ENCODE results near the gene ZBTB21. TPM values are rescaled to one million over a fixed set of nuclear protein-coding genes. Genes with fewer than 3 reads are reported as not detected.
A peak's percentile ranks its signal among the peaks of the same experiment; 100 is the strongest.

Gene ZBTB21
- total RNA-seq, 2 donors from 2014 or later, result 17.3 to 23.1 TPM

- H3K27me3 ChIP-seq (ENCODE audit: control insufficient read depth, insufficient read depth, low read length, poor library complexity, severe bottlenecking), result no peaks in the 10 kb centered on the region
- peaks cover 12% of the 10 kb centered on the region for H3K4me1 ChIP-seq (ENCODE audit: control insufficient read depth, insufficient read depth, low read length)
- DNase-seq, result no peak
- TF ChIP-seq CTCF (conservative IDR thresholded peaks at IDR 0.05), result no peak
- peaks cover 32% of the 10 kb centered on the region for H3K4me1 Mint-ChIP-seq
- no peaks in the 10 kb centered on the region for H3K9me3 Mint-ChIP-seq
- no peak overlapping the region for H3K4me3 ChIP-seq (ENCODE audit: low read length)
- no peak overlapping the region for H3K27ac ChIP-seq (ENCODE audit: low read depth, low read length)
- peaks cover 12% of the 10 kb centered on the region for H3K27me3 Mint-ChIP-seq (ENCODE audit: insufficient read depth)
- no peak overlapping the region for H3K27ac Mint-ChIP-seq
- no peaks in the 10 kb centered on the region for H3K36me3 ChIP-seq (ENCODE audit: control insufficient read depth, insufficient read depth, low read length)
- peaks cover under 1% of the 10 kb centered on the region for H3K9me3 ChIP-seq (ENCODE audit: control insufficient read depth, low read length)
- 93% methylated on average over 3 to 11 of the region's 11 CpGs for WGBS, 2 experiments (ENCODE audit: insufficient coverage in 1 of 2, insufficient read length in 1 of 2)
- no peaks in the 10 kb centered on the region for H3K36me3 Mint-ChIP-seq (ENCODE audit: low read depth)
- no peak overlapping the region for H3K4me3 Mint-ChIP-seq
- H3K9ac ChIP-seq (ENCODE audit: extremely low read depth, low read length, poor library complexity, severe bottlenecking), result no peak overlapping the region
Observed at GRCh38 chr21:42058631-42059111, 48.5 kb upstream of the ZBTB21 start.

- no peak overlapping the region for H3K4me3 Mint-ChIP-seq
- Histone ChIP-seq H3K4me1 (ENCODE audit: control insufficient read depth, insufficient read depth, low read length) (peaks cover 6% of the 10 kb centered on the region), H3K9me3 (ENCODE audit: control insufficient read depth, low read length) (peaks cover 7% of the 10 kb centered on the region), H3K9ac (ENCODE audit: extremely low read depth, low read length, poor library complexity, severe bottlenecking) (no peak overlapping the region), H3K36me3 (ENCODE audit: control insufficient read depth, insufficient read depth, low read length) (no peaks in the 10 kb centered on the region), H3K27me3 (ENCODE audit: control insufficient read depth, insufficient read depth, low read length, poor library complexity, severe bottlenecking) (no peaks in the 10 kb centered on the region), H3K4me3 (ENCODE audit: low read length) (no peak overlapping the region), H3K27ac (ENCODE audit: low read depth, low read length) (no peak overlapping the region)
- H3K9me3 Mint-ChIP-seq, result peaks cover 6% of the 10 kb centered on the region
- peaks cover 12% of the 10 kb centered on the region for H3K27me3 Mint-ChIP-seq (ENCODE audit: insufficient read depth)
- H3K36me3 Mint-ChIP-seq (ENCODE audit: low read depth), result no peaks in the 10 kb centered on the region
- peaks cover 26% of the 10 kb centered on the region for H3K4me1 Mint-ChIP-seq
- 90% methylated on average over 11 of the region's 11 CpGs for WGBS, 2 experiments (ENCODE audit: insufficient coverage in 1 of 2, insufficient read length in 1 of 2)
- peak overlapping the region; percentile 23 for H3K27ac Mint-ChIP-seq
- TF ChIP-seq CTCF (conservative IDR thresholded peaks at IDR 0.05), result no peak
- DNase-seq, result no peak
Observed at GRCh38 chr21:42057851-42058437, 47.8 kb upstream of the ZBTB21 start.

GRCh38 chr21:42056996-42057689 lies 47.0 kb upstream of the ZBTB21 start:
- Mint-ChIP-seq H3K9me3 (peaks cover 14% of the 10 kb centered on the region), H3K36me3 (ENCODE audit: low read depth) (no peaks in the 10 kb centered on the region), H3K4me1 (peaks cover 25% of the 10 kb centered on the region), H3K4me3 (peak overlapping the region; percentile 15), H3K27ac (peak overlapping the region; percentile 14), H3K27me3 (ENCODE audit: insufficient read depth) (peaks cover 10% of the 10 kb centered on the region)
- Histone ChIP-seq H3K9me3 (ENCODE audit: control insufficient read depth, low read length) (peaks cover 7% of the 10 kb centered on the region), H3K4me3 (ENCODE audit: low read length) (no peak overlapping the region), H3K4me1 (ENCODE audit: control insufficient read depth, insufficient read depth, low read length) (peaks cover 6% of the 10 kb centered on the region), H3K36me3 (ENCODE audit: control insufficient read depth, insufficient read depth, low read length) (no peaks in the 10 kb centered on the region), H3K27me3 (ENCODE audit: control insufficient read depth, insufficient read depth, low read length, poor library complexity, severe bottlenecking) (no peaks in the 10 kb centered on the region), H3K9ac (ENCODE audit: extremely low read depth, low read length, poor library complexity, severe bottlenecking) (no peak overlapping the region), H3K27ac (ENCODE audit: low read depth, low read length) (no peak overlapping the region)
- no peak for TF ChIP-seq CTCF (conservative IDR thresholded peaks at IDR 0.05)
- no peak for DNase-seq
- WGBS, 2 experiments (ENCODE audit: insufficient coverage in 1 of 2, insufficient read length in 1 of 2), result 58 to 78% methylated on average over 11 to 17 of the region's 17 CpGs

All from endodermal cell (in vitro differentiated cells).